ENCODE data around the gene KLRC1. TPM values are rescaled to one million over a fixed set of nuclear protein-coding genes. Genes with fewer than 3 reads are reported as not detected.

The KLRC1 gene
- total RNA-seq, 1 experiment from 2014 or later = not detected

Other genes with a start within 250 kb of the KLRC1 start
- 35.5 TPM for gene GABARAPL1, start 240.5 kb downstream of the KLRC1 start, total RNA-seq (2021; ENCODE audit: unreplicated experiment)
- gene KLRD1, start 145.5 kb downstream of the KLRC1 start, total RNA-seq (2021; ENCODE audit: unreplicated experiment) = 0.27 TPM
- 2.3 TPM for gene KLRK1, start 63.3 kb downstream of the KLRC1 start, total RNA-seq (2021; ENCODE audit: unreplicated experiment)
- 2.1 TPM for gene KLRC4, start 43.6 kb downstream of the KLRC1 start, total RNA-seq (2021; ENCODE audit: unreplicated experiment)
- gene KLRC3, start 32.8 kb downstream of the KLRC1 start, total RNA-seq (2021; ENCODE audit: unreplicated experiment) = 1.8 TPM
- gene KLRC2, start 17.4 kb downstream of the KLRC1 start, total RNA-seq (2021; ENCODE audit: unreplicated experiment) = 7.5 TPM
- 1.0 TPM for gene EIF2S3B, start 52.5 kb upstream of the KLRC1 start, total RNA-seq (2021; ENCODE audit: unreplicated experiment)
- 55.8 TPM for gene MAGOHB, start 160.2 kb upstream of the KLRC1 start, total RNA-seq (2021; ENCODE audit: unreplicated experiment)
- gene STYK1, start 220.7 kb upstream of the KLRC1 start, total RNA-seq (2021; ENCODE audit: unreplicated experiment) = 4.4 TPM

Data from HCT116 (cell line).